Heart left ventricle (tissue), 16 donors: ENCODE measurements around the gene LIN37. TPM values are rescaled to one million over a fixed set of nuclear protein-coding genes. Genes with fewer than 3 reads are reported as not detected.

Experiments used
- ATAC-seq, 4 donors: fragments of 200-7000 bp; cut with Tn5 transposase; one replicate each; pipeline ENCODE4 v1.9.1; 2020 to 2022; ENCODE audit warnings: moderate library complexity in 4 of 4, mild to moderate bottlenecking in 3 of 4, moderate number of reproducible peaks in 1 of 4
- DNase-seq, 5 donors: peaks; one replicate each; pipeline ENCODE4 v3.0.0-alpha.2; 2020
- H3K27ac ChIP-seq, 12 donors: fragments of 200-600 bp; sonication (generic) in 4 of 12; one replicate each; pipeline versions ENCODE4 v1.5.0 to v1.8.0; 2016 to 2022; ENCODE audit warnings: mild to moderate bottlenecking in 2 of 12
- H3K27me3 ChIP-seq, 9 donors: fragments of 200-600 bp; sonication (generic) in 2 of 9; one replicate each; pipeline versions ENCODE4 v1.5.1 to v1.8.0; 2016 to 2022; ENCODE audit warnings: mild to moderate bottlenecking in 3 of 9
- H3K36me3 ChIP-seq, 9 donors: fragments of 200-600 bp; sonication (generic) in 2 of 9; one replicate each; pipeline versions ENCODE4 v1.5.0 to v1.8.0; 2018 to 2022; ENCODE audit warnings: mild to moderate bottlenecking in 2 of 9
- H3K4me1 ChIP-seq, 12 donors: fragments of 200-600 bp; sonication (generic) in 4 of 12; one replicate each; pipeline versions ENCODE4 v1.5.0 to v1.8.0; 2016 to 2022; ENCODE audit warnings: mild to moderate bottlenecking in 3 of 12
- H3K4me3 ChIP-seq, 12 donors: fragments of 200-600 bp; sonication (generic) in 4 of 12; one replicate each; pipeline versions ENCODE4 v1.5.0 to v1.8.0; 2017 to 2022; ENCODE audit warnings: mild to moderate bottlenecking in 9 of 12, moderate library complexity in 4 of 12
- H3K9me3 ChIP-seq, 12 donors: fragments of 200-600 bp; sonication (generic) in 4 of 12; one replicate each; pipeline versions ENCODE4 v1.5.0 to v1.8.0; 2016 to 2022; ENCODE audit warnings: mild to moderate bottlenecking in 1 of 12
- POLR2A ChIP-seq, 2 donors: fragments of 450-650 bp; IDR thresholded peaks; one replicate each; pipeline ENCODE4 v1.6.1; 2017; ENCODE audit warnings: antibody characterized with exemption in 2 of 2, mild to moderate bottlenecking in 2 of 2, moderate library complexity in 2 of 2
- WGBS, 4 donors: extraction: QIAGEN DNeasy Blood & Tissue Kit in 2 of 4; methylation state at CpG; one replicate each; pipeline versions ENCODE4 v1.1.5 to v1.1.7; 2013 to 2018; 5-methylcytosine and 5-hydroxymethylcytosine counted together
- intact Hi-C, 10 donors: fragments of 100-400 bp; cut with DNase I; formaldehyde crosslinking; loops; one replicate each; pipeline versions ENCODE4 v1.11.1 to v1.14.2; 2022
- polyA plus RNA-seq, 2 donors: library from polyadenylated mRNA; stranded (reverse); fragments of 200-250 nt; gene quantifications; one replicate each; pipeline ENCODE4 v1.2.3, GENCODE V29; 2013
- total RNA-seq, 9 donors: library from RNA; depleted of rRNA in 2 of 9; stranded (reverse); fragments of >200 nt in 2 of 9; fragmentation: NEBNext Ultra II Directional in 3 of 9; extraction: Animal tissue kit (Norgen Biotek cat#: 25700) in 3 of 9; gene quantifications; one replicate each; pipeline versions ENCODE4 v1.1.0 to v1.2.4, GENCODE V29; 2016 to 2023
- TF ChIP-seq, protein P1 (sequence below), 12 donors: fragments of 200-600 bp; sonication (generic) in 4 of 12; IDR thresholded peaks; one replicate each; pipeline versions ENCODE4 v1.5.0 to v1.8.0; 2018 to 2022; ENCODE audit warnings: antibody characterized with exemption in 12 of 12, mild to moderate bottlenecking in 5 of 12
- donor health status: ischemic (EF 13 %, LVEDD 7.1; RV severe dilation, severe dysfunction).
- donor health status: healthy with polysubstance abuse.
- donor health status: DM: no; HTN: yes; CAD: no.
- donor health status: DM: no; HTN: no; CAD: no.
- donor health status: ischemic (EF 25% LVEDD 6.9; RV normal size, moderate dysfunction).
- donor health status: ischemic (EF 25% LVEDD 5.7; RV mildly dilated, moderate dysfunction).
- donor health status: healthy.
- donor health status: DM: yes; HTN: yes; CAD: no.
- donor health status: ischemic (EF 35%, LVEDD 5.7; RV mildly dilated, moderate dysfunction).
- donor health status: nonischemic (EF 11% LVEDD 7.7; RV severe dilation, severe dysfunction).
- donor health status: DM: yes; HTN: yes; CAD: no.
- donor health status: PGD.
- donor health status: ischemic (EF 29% LVEDD 5.4; RV normal size, mild dysfunction).
- donor health status: nonischemic (EF 23%, LVEDD 6.1; RV moderate dilation, normal function).

The LIN37 gene
- total and polyA plus RNA-seq, 11 donors, result 3.7 to 23.0 (median 7.8) TPM

DNA sequence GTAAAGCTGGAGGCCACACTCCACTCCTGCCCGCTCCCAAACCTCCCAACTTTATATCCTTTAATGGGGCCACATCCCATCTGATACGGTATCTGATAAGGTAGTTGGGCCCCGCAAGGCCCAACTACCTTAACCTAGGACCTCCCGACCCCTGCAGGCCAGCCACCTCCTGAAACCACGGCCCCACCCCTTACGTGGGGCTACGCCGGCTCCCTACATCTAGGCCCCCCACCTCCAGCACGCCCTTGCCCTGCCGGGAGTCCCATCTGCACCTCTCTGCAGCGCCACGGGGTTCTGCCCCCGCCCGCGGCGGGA is 8.3 kb upstream of the LIN37 start:
- 1 to 4% (median 3%) methylated on average over 16 of the region's 16 CpGs for WGBS, 4 donors
- TF ChIP-seq, protein P1, sequence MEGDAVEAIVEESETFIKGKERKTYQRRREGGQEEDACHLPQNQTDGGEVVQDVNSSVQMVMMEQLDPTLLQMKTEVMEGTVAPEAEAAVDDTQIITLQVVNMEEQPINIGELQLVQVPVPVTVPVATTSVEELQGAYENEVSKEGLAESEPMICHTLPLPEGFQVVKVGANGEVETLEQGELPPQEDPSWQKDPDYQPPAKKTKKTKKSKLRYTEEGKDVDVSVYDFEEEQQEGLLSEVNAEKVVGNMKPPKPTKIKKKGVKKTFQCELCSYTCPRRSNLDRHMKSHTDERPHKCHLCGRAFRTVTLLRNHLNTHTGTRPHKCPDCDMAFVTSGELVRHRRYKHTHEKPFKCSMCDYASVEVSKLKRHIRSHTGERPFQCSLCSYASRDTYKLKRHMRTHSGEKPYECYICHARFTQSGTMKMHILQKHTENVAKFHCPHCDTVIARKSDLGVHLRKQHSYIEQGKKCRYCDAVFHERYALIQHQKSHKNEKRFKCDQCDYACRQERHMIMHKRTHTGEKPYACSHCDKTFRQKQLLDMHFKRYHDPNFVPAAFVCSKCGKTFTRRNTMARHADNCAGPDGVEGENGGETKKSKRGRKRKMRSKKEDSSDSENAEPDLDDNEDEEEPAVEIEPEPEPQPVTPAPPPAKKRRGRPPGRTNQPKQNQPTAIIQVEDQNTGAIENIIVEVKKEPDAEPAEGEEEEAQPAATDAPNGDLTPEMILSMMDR (IDR thresholded peaks at IDR 0.05), result peak in 1 of 12 donors; percentile 3
- TF ChIP-seq POLR2A (IDR thresholded peaks at IDR 0.05), result no peak
- no peak for ATAC-seq

DNA sequence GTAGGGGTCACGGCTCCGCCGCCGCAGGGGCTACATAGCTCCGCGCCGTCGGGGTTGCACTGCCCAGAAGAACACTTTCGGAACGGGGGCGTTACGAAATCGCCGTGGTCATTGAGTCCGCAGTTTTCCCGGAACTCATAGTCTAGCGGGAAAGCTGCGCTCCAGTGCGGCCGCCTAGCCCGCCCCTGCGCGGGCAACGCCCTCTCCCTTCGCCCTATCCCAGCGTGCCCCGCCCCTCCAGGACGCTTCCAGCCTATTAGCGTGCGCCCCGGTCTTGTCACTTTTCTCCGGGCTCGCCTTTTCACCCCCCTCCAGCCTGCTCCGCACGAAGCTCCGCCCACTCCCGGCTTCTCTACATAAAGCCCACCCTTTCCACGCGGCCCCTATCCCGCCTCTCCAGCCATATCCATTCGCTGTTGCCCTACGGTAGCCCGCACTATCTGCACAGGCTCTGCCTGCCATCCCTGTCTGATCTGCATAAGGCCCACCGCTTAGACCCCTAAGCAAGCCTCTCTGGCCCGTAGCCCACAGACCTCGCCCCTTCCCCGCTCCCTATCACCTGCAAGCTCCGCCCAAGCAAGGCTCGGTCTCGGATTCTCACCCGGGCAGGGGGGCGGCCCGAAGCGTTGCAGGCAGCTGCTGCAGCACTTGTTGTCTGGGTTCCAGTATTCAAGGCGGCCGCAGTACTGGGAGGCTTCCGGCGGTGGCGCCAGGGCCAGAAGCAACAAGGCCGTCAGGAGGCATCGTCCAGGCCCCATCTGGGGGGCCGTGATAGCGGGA is 7.8 kb upstream of the LIN37 start:
- Histone ChIP-seq H3K9me3 (no peaks in the 10 kb centered on the region), H3K36me3 (peaks cover 0 to 45% (median 40%) of the 10 kb centered on the region in 9 donors), H3K4me1 (peaks cover 7 to 52% (median 23%) of the 10 kb centered on the region in 12 donors), H3K27me3 (no peaks in the 10 kb centered on the region), H3K27ac (peak overlapping the region in 11 of 12 donors; percentile 60 to 95 (median 74)), H3K4me3 (peak overlapping the region; percentile 20 to 80 (median 64))
- TF ChIP-seq, protein P1 (IDR thresholded peaks at IDR 0.05), result peak in 3 of 12 donors; percentile 10 to 31 (median 24)
- peak in 1 of 2 donors; percentile 33 for TF ChIP-seq POLR2A (IDR thresholded peaks at IDR 0.05)
- intact Hi-C loops, result loop anchor here in 4 of 10 donors (1.0 to 10.0 kb wide), 4 partner anchors 17 to 314 kb away; partner anchors contain the start of genes LRFN3 (in 2 of the 4), HSPB6 (in 1 of the 4), THAP8 (in 1 of the 4) and WDR62 (in 1 of the 4)
- whole genome bisulfite sequencing, 4 donors, result 0 to 1% (median 0%) methylated on average over 51 to 63 of the region's 63 CpGs
- DNase-seq (peak; percentile 97 to 99 (median 99)), ATAC-seq (peak; percentile 83 to 89 (median 86))

More for the DNA sequence above, 8.3 kb upstream of the LIN37 start:
- Histone ChIP-seq H3K9me3 (no peaks in the 10 kb centered on the region), H3K4me3 (peak overlapping the region; percentile 20 to 80 (median 64)), H3K27ac (peak overlapping the region in 11 of 12 donors; percentile 38 to 89 (median 64)), H3K4me1 (peaks cover 7 to 52% (median 23%) of the 10 kb centered on the region in 12 donors), H3K36me3 (peaks cover 0 to 50% (median 45%) of the 10 kb centered on the region in 9 donors), H3K27me3 (no peaks in the 10 kb centered on the region)
- no peak for DNase-seq
- intact Hi-C loops, result loop anchor here in 4 of 10 donors (1.0 to 10.0 kb wide), 4 partner anchors 17 to 315 kb away; partner anchors contain the start of genes LRFN3 (in 2 of the 4), HSPB6 (in 1 of the 4), THAP8 (in 1 of the 4) and WDR62 (in 1 of the 4)

DNA sequence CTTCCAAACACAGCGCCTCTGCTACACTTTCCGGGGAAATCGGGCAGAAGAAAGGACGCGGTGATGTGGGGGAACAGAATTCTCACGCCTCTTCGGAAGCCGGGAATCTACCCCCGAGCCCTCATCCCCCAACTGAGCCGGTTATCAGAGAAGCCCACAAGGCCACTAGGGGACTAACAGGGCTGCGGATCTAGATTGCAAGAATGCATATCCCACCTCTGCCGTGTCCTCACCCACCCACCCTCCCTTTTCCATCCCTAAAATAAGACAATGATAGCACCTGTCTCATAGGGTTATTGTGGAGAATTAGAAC is 7.2 kb upstream of the LIN37 start:
- H3K4me1 ChIP-seq, result peaks cover 10 to 56% (median 26%) of the 10 kb centered on the region in 12 donors
- intact Hi-C loops, result loop anchor here in 4 of 10 donors (5.0 to 10.0 kb wide), 3 partner anchors 191 to 314 kb away; partner anchors contain the start of genes LRFN3 (in 2 of the 4), THAP8 (in 1 of the 4) and WDR62 (in 1 of the 4)
- H3K27ac ChIP-seq, result peak overlapping the region in 11 of 12 donors; percentile 60 to 95 (median 74)
- DNase-seq (no peak), ATAC-seq (no peak)
- H3K4me3 ChIP-seq, result peak overlapping the region; percentile 20 to 80 (median 64)
- WGBS, 4 donors, result 6 to 12% (median 7%) methylated on average over 9 to 12 of the region's 12 CpGs
- no peak for TF ChIP-seq POLR2A (IDR thresholded peaks at IDR 0.05)
- TF ChIP-seq, protein P1 (IDR thresholded peaks at IDR 0.05), result no peak
- H3K27me3 ChIP-seq, result no peaks in the 10 kb centered on the region
- no peaks in the 10 kb centered on the region for H3K9me3 ChIP-seq
- peaks cover 0 to 42% (median 36%) of the 10 kb centered on the region in 9 donors for H3K36me3 ChIP-seq
